Cardiac muscle cell (in vitro differentiated cells and primary cell): ENCODE results near the gene CCDC122. TPM values are rescaled to one million over a fixed set of nuclear protein-coding genes. Genes with fewer than 3 reads are reported as not detected.
"Not testable (repeated sequence)": the region's sequence is repeated elsewhere in the genome, so short reads cannot be mapped to it uniquely, and the experiment has no call there.

ENCODE experiments used
- DNase-seq, 2 donors: peaks; one replicate each; pipeline versions ENCODE4 v3.0.0 to v3.0.0-alpha.2; 2010 to 2017; ENCODE audit warnings: low read depth in 1 of 2, low spot score in 1 of 2
- H3K27ac ChIP-seq: fragments of 200-600 bp; sonication (generic); 2 replicates; pipeline ENCODE4 v1.5.1; 2016
- H3K27me3 ChIP-seq: fragments of 200-600 bp; sonication (generic); 2 replicates; pipeline ENCODE4 v1.6.0; 2016; ENCODE audit warnings: control low read depth
- H3K36me3 ChIP-seq: fragments of 200-600 bp; sonication (generic); 2 replicates; pipeline ENCODE4 v1.5.1; 2016; ENCODE audit warnings: control low read depth
- H3K4me1 ChIP-seq: fragments of 200-600 bp; sonication (generic); 2 replicates; pipeline ENCODE4 v1.8.1; 2017; ENCODE audit warnings: low read depth, mild to moderate bottlenecking, mixed run types
- H3K4me3 ChIP-seq: fragments of 200-600 bp; sonication (generic); 2 replicates; pipeline ENCODE4 v1.5.1; 2016; ENCODE audit warnings: mild to moderate bottlenecking
- H3K9me3 ChIP-seq: fragments of 200-600 bp; sonication (generic); 2 replicates; pipeline ENCODE4 v1.5.1; 2017; ENCODE audit warnings: low read depth, mild to moderate bottlenecking, control low read depth
- polyA plus RNA-seq: library from polyadenylated mRNA; unstranded; fragments of >200 nt; fragmentation: Nextera tagmentation; extraction: Ambion mirVana; gene quantifications from 2 replicates; pipeline ENCODE4 v1.2.1, GENCODE V29; 2016
- total RNA-seq: library from RNA; depleted of rRNA; stranded (reverse); fragments of >200 nt; gene quantifications from 2 replicates; pipeline ENCODE4 v1.2.3, GENCODE V29; 2016
- TF ChIP-seq, protein P1 (sequence below): IDR thresholded peaks from 2 replicates; pipeline ENCODE4 v1.5.1; 2012; ENCODE audit warnings: low read depth, mild to moderate bottlenecking, low read length

The CCDC122 gene
- total and polyA plus RNA-seq, 2 experiments from 2014 or later, result 4.1 to 8.0 TPM

DNA sequence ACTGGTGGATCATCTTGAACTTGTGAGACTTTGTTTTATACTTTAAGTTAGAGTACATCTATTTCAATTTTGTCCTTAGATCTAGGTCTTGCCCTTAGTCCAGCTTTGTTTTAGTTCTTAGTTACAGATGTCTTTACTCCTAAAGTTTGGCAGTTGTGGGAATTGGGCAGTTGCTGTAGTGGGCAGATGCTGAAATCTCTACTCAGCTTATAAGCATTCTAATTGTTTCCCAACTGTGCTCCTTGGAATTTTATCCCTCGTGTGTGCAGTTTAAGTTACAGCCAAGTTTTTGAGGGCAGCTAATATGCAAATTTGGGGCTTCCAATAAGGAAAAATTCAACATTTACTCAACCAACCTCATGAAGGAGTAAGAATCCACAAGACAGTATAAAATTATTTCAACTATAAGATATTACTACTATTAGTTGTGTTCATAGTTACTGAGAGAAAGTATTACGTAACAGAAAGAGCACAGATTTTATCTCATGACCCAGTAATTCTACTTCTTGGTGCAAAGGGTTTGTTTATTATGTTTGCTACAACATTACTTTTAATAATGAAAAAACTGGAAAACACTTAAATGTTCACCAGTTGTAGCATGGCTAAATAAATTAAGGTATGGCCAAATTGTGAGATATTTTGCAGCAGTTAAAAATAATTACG is 32.9 kb downstream of the CCDC122 start:
- no peak overlapping the region for H3K27ac ChIP-seq
- H3K9me3 ChIP-seq, result no peaks in the 10 kb centered on the region
- no peaks in the 10 kb centered on the region for H3K27me3 ChIP-seq
- no peak overlapping the region for H3K4me3 ChIP-seq
- no peaks in the 10 kb centered on the region for H3K4me1 ChIP-seq
- DNase-seq, result peak in 1 of 2 donors; percentile 92
- H3K36me3 ChIP-seq, result no peaks in the 10 kb centered on the region
- TF ChIP-seq, protein P1, sequence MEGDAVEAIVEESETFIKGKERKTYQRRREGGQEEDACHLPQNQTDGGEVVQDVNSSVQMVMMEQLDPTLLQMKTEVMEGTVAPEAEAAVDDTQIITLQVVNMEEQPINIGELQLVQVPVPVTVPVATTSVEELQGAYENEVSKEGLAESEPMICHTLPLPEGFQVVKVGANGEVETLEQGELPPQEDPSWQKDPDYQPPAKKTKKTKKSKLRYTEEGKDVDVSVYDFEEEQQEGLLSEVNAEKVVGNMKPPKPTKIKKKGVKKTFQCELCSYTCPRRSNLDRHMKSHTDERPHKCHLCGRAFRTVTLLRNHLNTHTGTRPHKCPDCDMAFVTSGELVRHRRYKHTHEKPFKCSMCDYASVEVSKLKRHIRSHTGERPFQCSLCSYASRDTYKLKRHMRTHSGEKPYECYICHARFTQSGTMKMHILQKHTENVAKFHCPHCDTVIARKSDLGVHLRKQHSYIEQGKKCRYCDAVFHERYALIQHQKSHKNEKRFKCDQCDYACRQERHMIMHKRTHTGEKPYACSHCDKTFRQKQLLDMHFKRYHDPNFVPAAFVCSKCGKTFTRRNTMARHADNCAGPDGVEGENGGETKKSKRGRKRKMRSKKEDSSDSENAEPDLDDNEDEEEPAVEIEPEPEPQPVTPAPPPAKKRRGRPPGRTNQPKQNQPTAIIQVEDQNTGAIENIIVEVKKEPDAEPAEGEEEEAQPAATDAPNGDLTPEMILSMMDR, result no peak

DNA sequence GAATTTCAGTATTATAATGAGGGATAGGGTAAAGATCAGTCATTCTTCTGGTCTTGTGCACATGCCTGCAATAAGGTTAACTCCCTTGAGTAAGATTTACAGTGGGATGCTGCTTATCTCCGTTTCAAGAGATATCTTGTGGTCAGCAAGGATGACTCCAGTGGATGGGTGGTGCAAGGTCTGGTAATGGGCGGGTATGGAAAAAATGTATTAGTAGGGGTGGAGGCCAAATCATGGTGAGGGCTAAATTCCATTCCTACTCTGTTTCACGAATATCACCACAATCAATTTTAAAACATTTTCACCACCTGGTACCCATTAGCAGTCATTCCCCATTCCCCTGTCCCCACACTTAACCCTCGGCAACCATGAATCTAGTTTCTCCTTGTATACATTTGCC is 40.6 kb downstream of the CCDC122 start:
- TF ChIP-seq, protein P1, result no peak
- no peaks in the 10 kb centered on the region for H3K9me3 ChIP-seq
- peak in 1 of 2 donors; percentile 71 for DNase-seq
- no peak overlapping the region for H3K4me3 ChIP-seq
- no peaks in the 10 kb centered on the region for H3K36me3 ChIP-seq
- no peaks in the 10 kb centered on the region for H3K27me3 ChIP-seq
- no peak overlapping the region for H3K27ac ChIP-seq
- no peaks in the 10 kb centered on the region for H3K4me1 ChIP-seq

DNA sequence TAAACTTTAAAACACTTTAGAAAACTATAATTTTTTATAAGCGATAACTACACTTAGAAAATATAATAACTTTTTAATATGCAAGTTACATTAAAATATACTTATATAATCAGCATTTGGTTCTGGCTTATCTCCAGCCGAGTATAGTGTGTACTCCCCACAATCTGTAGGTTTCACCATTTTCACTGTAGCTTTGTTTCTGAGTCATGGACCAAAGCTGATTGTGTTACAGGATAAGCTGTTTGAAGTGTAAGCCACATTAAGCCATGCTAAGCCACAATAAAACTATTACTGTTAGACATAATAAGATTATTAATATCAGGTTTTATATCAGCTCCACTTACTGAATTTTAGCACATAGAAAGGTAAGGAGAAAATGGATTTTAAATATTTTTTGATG is 43.8 kb downstream of the CCDC122 start:
- Histone ChIP-seq H3K27me3 (no peaks in the 10 kb centered on the region), H3K27ac (no peak overlapping the region), H3K36me3 (no peaks in the 10 kb centered on the region), H3K4me3 (no peak overlapping the region), H3K4me1 (no peaks in the 10 kb centered on the region), H3K9me3 (no peaks in the 10 kb centered on the region)
- TF ChIP-seq, protein P1, result no peak
- peak in 1 of 2 donors; percentile 81 for DNase-seq

DNA sequence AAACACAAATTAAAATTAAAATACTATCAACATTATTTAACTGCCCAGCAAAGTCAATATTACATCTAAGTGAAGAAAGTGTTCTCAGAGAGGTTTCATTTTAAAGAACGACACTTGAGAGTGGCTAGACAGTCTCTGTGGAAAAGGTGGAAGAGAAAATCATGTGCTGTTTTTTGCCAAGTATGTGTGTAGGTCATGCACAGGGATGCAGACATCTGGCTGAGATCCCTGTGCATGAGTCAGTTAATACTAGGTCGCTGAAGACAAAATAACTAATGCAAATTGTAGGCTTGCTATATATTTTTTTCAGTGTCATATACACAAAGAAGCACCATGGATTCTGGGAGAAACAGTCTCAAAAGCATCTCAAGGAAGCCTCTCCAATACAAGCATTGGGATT is 48.5 kb downstream of the CCDC122 start:
- peak in 1 of 2 donors; percentile 83 for DNase-seq
- H3K9me3 ChIP-seq, result no peaks in the 10 kb centered on the region
- TF ChIP-seq, protein P1, result no peak

DNA sequence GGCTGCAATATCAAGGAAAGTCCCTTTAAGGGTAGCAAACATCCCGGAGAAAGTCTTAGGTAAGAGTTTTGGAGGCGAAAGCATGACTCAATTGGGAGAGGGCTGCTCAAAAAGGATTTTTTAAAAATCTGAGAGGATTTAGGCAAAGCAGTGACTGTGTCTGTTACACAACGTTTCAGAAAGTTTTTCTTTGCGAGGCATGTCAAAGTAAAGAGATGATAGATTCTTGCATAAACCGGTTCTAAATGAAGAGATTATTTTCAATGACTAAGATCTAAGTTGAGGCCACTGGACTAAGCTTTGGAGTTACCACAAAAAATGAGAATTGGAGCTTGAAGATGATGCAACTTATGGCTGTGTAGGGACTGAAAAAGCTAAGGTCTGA is 49.1 kb downstream of the CCDC122 start:
- Histone ChIP-seq H3K36me3 (no peaks in the 10 kb centered on the region), H3K27me3 (no peaks in the 10 kb centered on the region), H3K27ac (no peak overlapping the region), H3K4me1 (no peaks in the 10 kb centered on the region), H3K4me3 (no peak overlapping the region), H3K9me3 (no peaks in the 10 kb centered on the region)
- peak in 1 of 2 donors; percentile 93 for DNase-seq
- TF ChIP-seq, protein P1, result no peak

More for the DNA sequence above, 48.5 kb downstream of the CCDC122 start:
- Histone ChIP-seq H3K4me3 (no peak overlapping the region), H3K27ac (no peak overlapping the region), H3K36me3 (no peaks in the 10 kb centered on the region), H3K27me3 (no peaks in the 10 kb centered on the region), H3K4me1 (no peaks in the 10 kb centered on the region)

DNA sequence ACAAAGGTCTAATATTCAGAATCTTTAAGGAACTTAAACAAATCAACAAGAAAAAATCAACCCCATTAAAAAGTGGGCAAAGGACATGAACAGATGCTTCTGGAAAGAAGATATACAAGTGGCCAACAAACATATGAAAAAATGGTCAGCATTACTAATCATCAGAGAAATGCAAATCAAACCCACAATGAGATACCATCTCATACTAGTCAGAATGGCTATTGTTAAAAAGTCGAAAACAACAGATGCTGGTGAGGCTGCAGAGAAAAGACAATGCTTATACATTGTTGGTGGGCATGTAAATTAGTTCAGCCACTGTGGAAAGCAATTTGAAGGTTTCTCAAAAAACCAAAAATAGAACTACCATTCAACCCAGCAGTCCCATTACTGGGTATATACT is 54.9 kb downstream of the CCDC122 start:
- peak in 1 of 2 donors; percentile 34 for DNase-seq
- H3K36me3 ChIP-seq, result not testable (repeated sequence)

More for the DNA sequence above, 54.9 kb downstream of the CCDC122 start:
- not testable (repeated sequence) for H3K9me3 ChIP-seq, H3K4me3 ChIP-seq, H3K27ac ChIP-seq, H3K27me3 ChIP-seq, H3K4me1 ChIP-seq
